HEK293T (cell line): ENCODE measurements around the gene DNAH10.

Source experiments
- BHLHE40 ChIP-seq: fragments of 450-650 bp; IDR thresholded peaks from 2 replicates; pipeline ENCODE4 v1.6.1; 2016; ENCODE audit warnings: mild to moderate bottlenecking, moderate library complexity, borderline replicate concordance
- CTBP1 ChIP-seq: fragments of 450-650 bp; IDR thresholded peaks from 2 replicates; pipeline ENCODE4 v1.6.1; 2016; ENCODE audit warnings: borderline replicate concordance
- ELF4 ChIP-seq: fragments of 450-650 bp; IDR thresholded peaks from 2 replicates; pipeline ENCODE4 v1.6.1; 2017; ENCODE audit warnings: antibody characterized with exemption
- FOXA1 ChIP-seq: fragments of 450-650 bp; IDR thresholded peaks from 2 replicates; pipeline ENCODE4 v1.6.1; 2016; ENCODE audit warnings: mild to moderate bottlenecking
- FOXK2 ChIP-seq: fragments of 450-650 bp; IDR thresholded peaks from 2 replicates; pipeline ENCODE4 v1.6.1; 2016; ENCODE audit warnings: mild to moderate bottlenecking
- FOXM1 ChIP-seq: fragments of 450-650 bp; IDR thresholded peaks from 2 replicates; pipeline ENCODE4 v1.6.1; 2017; ENCODE audit warnings: mild to moderate bottlenecking, borderline replicate concordance
- HDGF ChIP-seq: fragments of 450-650 bp; IDR thresholded peaks from 2 replicates; pipeline ENCODE4 v1.6.1; 2017; ENCODE audit warnings: antibody characterized with exemption, borderline replicate concordance
- SP1 ChIP-seq: fragments of 450-650 bp; IDR thresholded peaks from 2 replicates; pipeline ENCODE4 v1.6.1; 2017
- SUZ12 ChIP-seq: fragments of 450-650 bp; IDR thresholded peaks from 2 replicates; pipeline ENCODE4 v1.6.1; 2016; ENCODE audit warnings: mild to moderate bottlenecking
- TF ChIP-seq, protein P1 (sequence below): fragments of 450-650 bp; IDR thresholded peaks from 2 replicates; pipeline ENCODE4 v1.6.1; 2016

GRCh38 chr12:123859035-123859434 lies 96.9 kb downstream of the DNAH10 start:
- TF ChIP-seq FOXM1: no peak
- TF ChIP-seq FOXK2: no peak
- TF ChIP-seq SP1: no peak
- TF ChIP-seq SUZ12: no peak
- TF ChIP-seq HDGF: no peak
- TF ChIP-seq ELF4: no peak
- TF ChIP-seq FOXA1: no peak
- no peak for TF ChIP-seq BHLHE40
- no peak for TF ChIP-seq CTBP1
- TF ChIP-seq, protein P1, sequence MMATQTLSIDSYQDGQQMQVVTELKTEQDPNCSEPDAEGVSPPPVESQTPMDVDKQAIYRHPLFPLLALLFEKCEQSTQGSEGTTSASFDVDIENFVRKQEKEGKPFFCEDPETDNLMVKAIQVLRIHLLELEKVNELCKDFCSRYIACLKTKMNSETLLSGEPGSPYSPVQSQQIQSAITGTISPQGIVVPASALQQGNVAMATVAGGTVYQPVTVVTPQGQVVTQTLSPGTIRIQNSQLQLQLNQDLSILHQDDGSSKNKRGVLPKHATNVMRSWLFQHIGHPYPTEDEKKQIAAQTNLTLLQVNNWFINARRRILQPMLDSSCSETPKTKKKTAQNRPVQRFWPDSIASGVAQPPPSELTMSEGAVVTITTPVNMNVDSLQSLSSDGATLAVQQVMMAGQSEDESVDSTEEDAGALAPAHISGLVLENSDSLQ: no peak
